Measurements from ENCODE around the gene PID1.

- TF ChIP-seq POLR2A (IDR thresholded peaks at IDR 0.05) (no peak), CTCF (IDR thresholded peaks at IDR 0.05) (no peak)
Measured at GRCh38 chr2:229231328-229231868, 39.7 kb downstream of the PID1 start.
